K562 (cell line): ENCODE measurements around the gene ZNF547. TPM values are rescaled to one million over a fixed set of nuclear protein-coding genes. Genes with fewer than 3 reads are reported as not detected.

Source experiments
- ELF1 ChIP-seq: fragments of 200-800 bp; sonication (Bioruptor generic); IDR thresholded peaks from 2 replicates; pipeline ENCODE4 v1.6.1; 2016; ENCODE audit warnings: missing genetic modification characterization, missing compliant biosample characterization
- FOXK1 ChIP-seq: sonication (generic); formaldehyde crosslinking; IDR thresholded peaks from 2 replicates; pipeline ENCODE4 v1.8.0; 2022; ENCODE audit warnings: missing genetic modification reagents, mild to moderate bottlenecking, borderline replicate concordance
- FOXP1 ChIP-seq: sonication (generic); formaldehyde crosslinking; IDR thresholded peaks from 2 replicates; pipeline ENCODE4 v1.8.0; 2022; ENCODE audit warnings: mild to moderate bottlenecking, missing genetic modification reagents
- IRF2 ChIP-seq: sonication (generic); formaldehyde crosslinking; IDR thresholded peaks from 2 replicates; pipeline ENCODE4 v1.8.1; 2022; ENCODE audit warnings: mild to moderate bottlenecking, missing genetic modification reagents
- JUNB ChIP-seq: fragments of 450-650 bp; formaldehyde crosslinking; conservative IDR thresholded peaks from 2 replicates; pipeline ENCODE4 v1.4.0; 2020; ENCODE audit warnings: mild to moderate bottlenecking
- KDM1A ChIP-seq, 2 experiments: fragments of 450-650 bp; IDR thresholded peaks; 2 replicates each; pipeline ENCODE4 v1.6.1; 2016; ENCODE audit warnings: mild to moderate bottlenecking in 2 of 2
- KHSRP ChIP-seq: fragments of 450-650 bp; IDR thresholded peaks from 2 replicates; pipeline ENCODE4 v1.6.1; 2017
- LCOR ChIP-seq: sonication (generic); formaldehyde crosslinking; IDR thresholded peaks from 2 replicates; pipeline ENCODE4 v1.8.0; 2022; ENCODE audit warnings: mild to moderate bottlenecking, missing genetic modification reagents
- MTA1 ChIP-seq: fragments of 450-650 bp; IDR thresholded peaks from 2 replicates; pipeline ENCODE4 v1.6.1; 2017; ENCODE audit warnings: borderline replicate concordance
- NBN ChIP-seq: fragments of 450-650 bp; IDR thresholded peaks from 2 replicates; pipeline ENCODE4 v1.6.1; 2016; ENCODE audit warnings: low read depth, mild to moderate bottlenecking
- RFX7 ChIP-seq: fragments of 250-450 bp; sonication (Bioruptor Pico); IDR thresholded peaks from 2 replicates; pipeline ENCODE4 v1.5.1; 2021; ENCODE audit warnings: mild to moderate bottlenecking
- TEAD2 ChIP-seq: fragments of 450-650 bp; IDR thresholded peaks from 2 replicates; pipeline ENCODE4 v1.6.1; 2016; ENCODE audit warnings: missing genetic modification characterization, control low read depth, missing compliant biosample characterization
- TFE3 ChIP-seq: fragments of 450-650 bp; formaldehyde crosslinking; IDR thresholded peaks from 2 replicates; pipeline ENCODE4 v1.4.0; 2020; ENCODE audit warnings: mild to moderate bottlenecking, mixed read lengths
- ZBTB12 ChIP-seq: fragments of 250-450 bp; sonication (Bioruptor Pico); IDR thresholded peaks from 2 replicates; pipeline ENCODE4 v1.4.0; 2020
- ZNF318 ChIP-seq, 2 experiments: fragments of 450-650 bp; IDR thresholded peaks; 2 replicates each; pipeline ENCODE4 v1.6.1; 2016; ENCODE audit warnings: mild to moderate bottlenecking in 2 of 2, borderline replicate concordance in 1 of 2, low read depth in 1 of 2, moderate library complexity in 1 of 2
- ZNF551 ChIP-seq: fragments of 250-450 bp; sonication (Bioruptor Pico); IDR thresholded peaks from 2 replicates; pipeline ENCODE4 v1.5.0; 2021; ENCODE audit warnings: mild to moderate bottlenecking, moderate library complexity
- ZNF707 ChIP-seq: fragments of 250-450 bp; sonication (Bioruptor Pico); conservative IDR thresholded peaks from 2 replicates; pipeline ENCODE4 v1.8.0; 2022; ENCODE audit warnings: inconsistent platforms, mild to moderate bottlenecking, moderate library complexity
- polyA plus RNA-seq, 8 experiments: library from polyadenylated mRNA; depleted of rRNA in 4 of 8; stranded (reverse) in 5 of 8; unstranded in 3 of 8; fragments of >200 nt; fragmentation: Nextera tagmentation in 2 of 8; fragmentation: Illumina TruSeq in 1 of 8; extraction: Ambion mirVana in 2 of 8; extraction: Trizol in 1 of 8; gene quantifications; 2 replicates each; pipeline versions ENCODE4 v1.2.1 to v1.2.3, GENCODE V29; 2011 to 2014; ENCODE audit warnings: inconsistent platforms in 1 of 8, missing spikeins in 1 of 8
- total RNA-seq, 7 experiments: library from RNA; depleted of rRNA in 6 of 7; stranded (reverse); fragments of >200 nt in 6 of 7; fragmentation: Illumina TruSeq in 2 of 7; extraction: Trizol in 2 of 7; gene quantifications; 2 replicates each; pipeline versions ENCODE4 v1.2.1 to v1.2.3, GENCODE V29; 2011 to 2021; ENCODE audit warnings: low replicate concordance in 1 of 7

Gene ZNF547
- total and polyA plus RNA-seq, 9 of the 15 experiments (the other 6 are each of a cell fraction or from before 2014, with no cell fraction given) = 0.03 to 0.96 (median 0.30) TPM

DNA sequence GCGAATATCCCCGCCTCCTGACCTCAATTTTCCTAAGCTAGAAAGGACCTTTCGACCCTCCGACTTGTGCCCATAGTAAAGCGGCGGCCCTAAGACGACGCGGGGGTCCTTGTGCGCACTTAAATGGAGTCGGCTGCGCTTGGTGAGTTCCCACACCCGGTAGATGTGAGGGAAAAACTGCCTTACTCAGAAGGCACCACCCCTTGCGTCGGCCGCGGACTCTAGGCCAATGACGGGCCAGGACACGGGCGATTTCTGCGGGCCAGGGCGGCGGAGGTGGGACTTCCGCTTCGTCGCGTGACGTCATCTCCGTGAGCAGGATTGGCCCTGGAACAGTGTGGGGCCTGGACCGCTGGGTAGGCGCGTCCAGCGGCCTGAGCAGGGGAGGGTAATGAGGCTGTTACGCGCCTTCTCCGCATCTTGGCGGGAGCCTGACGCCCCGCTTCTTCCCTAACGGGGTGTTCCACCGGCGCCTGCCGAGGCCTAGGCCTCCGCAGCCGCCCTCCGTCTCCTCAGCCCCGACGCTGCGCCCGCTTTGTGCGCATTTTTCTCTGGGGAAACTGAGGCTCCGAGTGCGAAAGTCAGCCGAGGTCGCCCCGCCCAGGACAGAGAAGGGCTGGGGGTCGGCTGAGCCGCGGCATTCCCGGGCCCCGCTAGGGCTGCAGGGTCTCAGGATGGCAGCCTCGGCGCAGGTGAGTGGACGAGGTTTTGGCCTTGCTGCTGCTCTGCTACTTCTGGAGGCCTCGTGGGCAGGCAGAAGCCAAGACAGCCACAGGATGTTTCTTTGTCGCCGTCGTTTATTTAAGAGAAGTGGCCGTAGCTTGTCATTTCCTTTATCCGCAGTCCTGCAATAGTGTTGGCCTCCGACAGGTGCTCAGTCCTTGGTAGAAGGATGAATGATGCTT is 42.9 kb upstream of the ZNF547 start, which contains the start of gene ZNF543 (continued):
- no peak for TF ChIP-seq ZNF318 (IDR thresholded peaks at IDR 0.05; ENCODE audit: borderline replicate concordance in 1 of 2, low read depth in 1 of 2)
- TF ChIP-seq TFE3 = no peak
- TF ChIP-seq FOXK1 = peak; percentile 29; the same call in 1 of the 2 replicates
- TF ChIP-seq ZNF551 = no peak
- TF ChIP-seq RFX7 = no peak
- TF ChIP-seq ZNF707 (CRISPR knock-in tag) = no peak
- TF ChIP-seq KDM1A (IDR thresholded peaks at IDR 0.05) = no peak
- TF ChIP-seq KHSRP = peak; percentile 80
- peak; percentile 92 for TF ChIP-seq NBN
- peak; percentile 74; the same call in 1 of the 2 replicates for TF ChIP-seq MTA1
- TF ChIP-seq IRF2 (CRISPR knock-in tag) = no peak
- TF ChIP-seq TEAD2 (tag) = no peak
- TF ChIP-seq ZBTB12 (CRISPR knock-in tag) = peak; percentile 84
- TF ChIP-seq JUNB (CRISPR knock-in tag) = peak; percentile 83
- TF ChIP-seq LCOR (CRISPR knock-in tag) = no peak
- TF ChIP-seq ELF1 (tag) = peak; percentile 57
- 0 out of 2 replicates have a peak, but pooled peaks have one; percentile 27 for TF ChIP-seq FOXP1 (CRISPR knock-in tag)
